Osteoblast (primary cell): ENCODE data around the gene CCNJL. TPM values are rescaled to one million over a fixed set of nuclear protein-coding genes. Genes with fewer than 3 reads are reported as not detected.

Experiments used
- DNase-seq: peaks from one replicate; pipeline ENCODE4 v3.0.0; 2011; ENCODE audit warnings: low spot score, mixed read lengths; ENCODE audit not compliant: insufficient read length; ENCODE audit errors: missing footprints
- H2AFZ ChIP-seq: 2 replicates; pipeline ENCODE4 v1.6.0; 2011; ENCODE audit warnings: mild to moderate bottlenecking, low read length
- H3K27ac ChIP-seq: 2 replicates; pipeline ENCODE4 v1.5.1; 2011; ENCODE audit warnings: mild to moderate bottlenecking, low read depth, low read length, moderate library complexity
- H3K27me3 ChIP-seq: 2 replicates; pipeline ENCODE4 v1.6.0; 2012; ENCODE audit warnings: mild to moderate bottlenecking, control low read depth, inconsistent platforms, low read length, moderate library complexity; ENCODE audit not compliant: insufficient read depth
- H3K36me3 ChIP-seq: 2 replicates; pipeline ENCODE4 v1.5.1; 2011; ENCODE audit warnings: mild to moderate bottlenecking, low read length, control low read depth, moderate library complexity; ENCODE audit not compliant: insufficient read depth
- H3K4me1 ChIP-seq: 2 replicates; pipeline ENCODE4 v1.5.1; 2011; ENCODE audit warnings: mild to moderate bottlenecking, low read length, control low read depth, moderate library complexity; ENCODE audit not compliant: insufficient read depth
- H3K4me2 ChIP-seq: 2 replicates; pipeline ENCODE4 v1.6.0; 2011; ENCODE audit warnings: mild to moderate bottlenecking, low read length; ENCODE audit not compliant: insufficient read depth
- H3K4me3 ChIP-seq: fragments of 200-600 bp; sonication (generic); 3 replicates; pipeline ENCODE4 v1.5.1; 2012; ENCODE audit warnings: mild to moderate bottlenecking, low read length, inconsistent platforms; ENCODE audit not compliant: insufficient read depth
- H3K79me2 ChIP-seq: 2 replicates; pipeline ENCODE4 v1.6.0; 2012; ENCODE audit warnings: mild to moderate bottlenecking, low read length, control low read depth, inconsistent platforms; ENCODE audit not compliant: insufficient read depth
- H3K9me3 ChIP-seq: 2 replicates; pipeline ENCODE4 v1.5.1; 2011; ENCODE audit warnings: low read depth, low read length, control low read depth
- H4K20me1 ChIP-seq: 2 replicates; pipeline ENCODE4 v1.6.0; 2012; ENCODE audit warnings: mild to moderate bottlenecking, low read length, control low read depth; ENCODE audit not compliant: insufficient read depth
- CTCF ChIP-seq: IDR thresholded peaks from 2 replicates; pipeline ENCODE4 v1.5.1; 2011; ENCODE audit warnings: mild to moderate bottlenecking, low read depth, low read length, moderate library complexity; ENCODE audit errors: extremely low read depth
- total RNA-seq: library from RNA; depleted of rRNA; stranded (reverse); fragments of >200 nt; gene quantifications from 2 replicates; pipeline ENCODE4 v1.2.3, GENCODE V29; 2012

Gene CCNJL
- total RNA-seq, 1 donor, result 1.1 TPM

- no peak for DNase-seq
- no peaks in the 10 kb centered on the region for H3K4me1 ChIP-seq
- H3K27ac ChIP-seq, result no peak overlapping the region
- no peaks in the 10 kb centered on the region for H3K9me3 ChIP-seq
- H3K27me3 ChIP-seq, result no peaks in the 10 kb centered on the region
- peak overlapping the region; percentile 56 for H2AFZ ChIP-seq
- no peak for TF ChIP-seq CTCF
- H3K36me3 ChIP-seq, result no peaks in the 10 kb centered on the region
- H4K20me1 ChIP-seq, result no peaks in the 10 kb centered on the region
- H3K4me3 ChIP-seq, result no peak overlapping the region
- no peak overlapping the region for H3K4me2 ChIP-seq
- H3K79me2 ChIP-seq, result no peaks in the 10 kb centered on the region
Observed at GRCh38 chr5:160271396-160271795, 41.0 kb downstream of the CCNJL start.

GRCh38 chr5:160270704-160271103 lies 41.7 kb downstream of the CCNJL start:
- DNase-seq, result no peak
- Histone ChIP-seq H3K27ac (no peak overlapping the region), H3K27me3 (no peaks in the 10 kb centered on the region), H3K4me1 (no peaks in the 10 kb centered on the region), H3K9me3 (no peaks in the 10 kb centered on the region), H2AFZ (no peak overlapping the region), H4K20me1 (no peaks in the 10 kb centered on the region), H3K4me3 (no peak overlapping the region), H3K36me3 (no peaks in the 10 kb centered on the region), H3K4me2 (no peak overlapping the region), H3K79me2 (no peaks in the 10 kb centered on the region)
- no peak for TF ChIP-seq CTCF

- Histone ChIP-seq H3K27ac (no peak overlapping the region), H3K79me2 (no peaks in the 10 kb centered on the region), H3K4me1 (no peaks in the 10 kb centered on the region), H3K27me3 (no peaks in the 10 kb centered on the region), H3K9me3 (no peaks in the 10 kb centered on the region), H2AFZ (no peak overlapping the region), H3K4me3 (no peak overlapping the region), H3K36me3 (no peaks in the 10 kb centered on the region), H4K20me1 (no peaks in the 10 kb centered on the region), H3K4me2 (no peak overlapping the region)
- peak; percentile 46 for DNase-seq
- TF ChIP-seq CTCF, result no peak
Observed at GRCh38 chr5:160269017-160269416, 43.3 kb downstream of the CCNJL start.

GRCh38 chr5:160268121-160268520 lies 44.2 kb downstream of the CCNJL start:
- Histone ChIP-seq H4K20me1 (no peaks in the 10 kb centered on the region), H3K27ac (no peak overlapping the region), H3K4me2 (no peak overlapping the region), H2AFZ (no peak overlapping the region), H3K79me2 (no peaks in the 10 kb centered on the region), H3K4me3 (no peak overlapping the region), H3K27me3 (no peaks in the 10 kb centered on the region), H3K9me3 (no peaks in the 10 kb centered on the region), H3K4me1 (no peaks in the 10 kb centered on the region), H3K36me3 (no peaks in the 10 kb centered on the region)
- TF ChIP-seq CTCF, result no peak
- DNase-seq, result no peak
